PFSK-1 (cell line): ENCODE data around the gene SSNA1.

Experiments
- FOXP2 ChIP-seq: optimal IDR thresholded peaks from 2 replicates; pipeline ENCODE3; 2011; ENCODE audit warnings: borderline replicate concordance, control low read depth, inconsistent platforms; ENCODE audit not compliant: insufficient read depth; ENCODE audit errors: extremely low read length, extremely low read depth
- POLR2AphosphoS5 ChIP-seq: IDR thresholded peaks from 2 replicates; pipeline ENCODE4 v1.6.1; 2012; ENCODE audit warnings: low read depth, mild to moderate bottlenecking, control low read depth, low read length, moderate library complexity
- SIN3A ChIP-seq: IDR thresholded peaks from 2 replicates; pipeline ENCODE4 v1.6.1; 2012; ENCODE audit warnings: mild to moderate bottlenecking, low read length, moderate library complexity, borderline replicate concordance; ENCODE audit not compliant: insufficient read depth
- TAF1 ChIP-seq: IDR thresholded peaks from 2 replicates; pipeline ENCODE4 v1.6.1; 2012; ENCODE audit warnings: low read length, control low read depth, borderline replicate concordance; ENCODE audit not compliant: insufficient read depth
- TF ChIP-seq, protein P1 (sequence below), 2 experiments: IDR thresholded peaks; 2 replicates each; pipeline versions ENCODE4 v1.6.1 to v1.8.0; 2011 to 2012; ENCODE audit warnings: low read depth in 2 of 2, low read length in 2 of 2, control low read depth in 1 of 2, inconsistent platforms in 1 of 2, mild to moderate bottlenecking in 1 of 2, moderate library complexity in 1 of 2; ENCODE audit not compliant: insufficient read depth in 1 of 2

SSNA1 gene

DNA sequence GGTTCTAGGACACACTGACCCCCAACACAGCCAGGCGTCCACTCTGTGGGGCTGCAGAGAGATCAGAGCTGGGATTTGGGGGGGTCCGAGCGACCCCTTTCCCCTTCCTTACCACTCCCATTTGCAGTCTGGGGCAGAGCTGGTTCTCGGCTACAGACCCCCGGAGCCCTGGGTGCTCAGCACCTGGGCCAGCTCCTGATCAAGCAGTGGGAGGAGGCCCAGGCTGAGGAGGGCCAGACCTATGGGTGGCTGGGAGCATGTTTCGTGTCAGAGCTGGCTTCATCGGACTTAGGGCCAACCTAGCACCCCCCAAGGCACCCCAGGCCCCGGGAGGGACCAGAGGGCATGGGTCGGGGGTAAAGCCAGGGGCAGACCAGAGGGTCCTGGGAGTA, 42.0 kb upstream of the SSNA1 start:
- TF ChIP-seq, protein P1, sequence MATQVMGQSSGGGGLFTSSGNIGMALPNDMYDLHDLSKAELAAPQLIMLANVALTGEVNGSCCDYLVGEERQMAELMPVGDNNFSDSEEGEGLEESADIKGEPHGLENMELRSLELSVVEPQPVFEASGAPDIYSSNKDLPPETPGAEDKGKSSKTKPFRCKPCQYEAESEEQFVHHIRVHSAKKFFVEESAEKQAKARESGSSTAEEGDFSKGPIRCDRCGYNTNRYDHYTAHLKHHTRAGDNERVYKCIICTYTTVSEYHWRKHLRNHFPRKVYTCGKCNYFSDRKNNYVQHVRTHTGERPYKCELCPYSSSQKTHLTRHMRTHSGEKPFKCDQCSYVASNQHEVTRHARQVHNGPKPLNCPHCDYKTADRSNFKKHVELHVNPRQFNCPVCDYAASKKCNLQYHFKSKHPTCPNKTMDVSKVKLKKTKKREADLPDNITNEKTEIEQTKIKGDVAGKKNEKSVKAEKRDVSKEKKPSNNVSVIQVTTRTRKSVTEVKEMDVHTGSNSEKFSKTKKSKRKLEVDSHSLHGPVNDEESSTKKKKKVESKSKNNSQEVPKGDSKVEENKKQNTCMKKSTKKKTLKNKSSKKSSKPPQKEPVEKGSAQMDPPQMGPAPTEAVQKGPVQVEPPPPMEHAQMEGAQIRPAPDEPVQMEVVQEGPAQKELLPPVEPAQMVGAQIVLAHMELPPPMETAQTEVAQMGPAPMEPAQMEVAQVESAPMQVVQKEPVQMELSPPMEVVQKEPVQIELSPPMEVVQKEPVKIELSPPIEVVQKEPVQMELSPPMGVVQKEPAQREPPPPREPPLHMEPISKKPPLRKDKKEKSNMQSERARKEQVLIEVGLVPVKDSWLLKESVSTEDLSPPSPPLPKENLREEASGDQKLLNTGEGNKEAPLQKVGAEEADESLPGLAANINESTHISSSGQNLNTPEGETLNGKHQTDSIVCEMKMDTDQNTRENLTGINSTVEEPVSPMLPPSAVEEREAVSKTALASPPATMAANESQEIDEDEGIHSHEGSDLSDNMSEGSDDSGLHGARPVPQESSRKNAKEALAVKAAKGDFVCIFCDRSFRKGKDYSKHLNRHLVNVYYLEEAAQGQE (IDR thresholded peaks at IDR 0.05; ENCODE audit: insufficient read depth in 1 of 2, low read depth in 2 of 2, low read length in 2 of 2), result peak; percentile 53 to 85; a peak in 3 of 4 replicates
- no peak for TF ChIP-seq TAF1

DNA sequence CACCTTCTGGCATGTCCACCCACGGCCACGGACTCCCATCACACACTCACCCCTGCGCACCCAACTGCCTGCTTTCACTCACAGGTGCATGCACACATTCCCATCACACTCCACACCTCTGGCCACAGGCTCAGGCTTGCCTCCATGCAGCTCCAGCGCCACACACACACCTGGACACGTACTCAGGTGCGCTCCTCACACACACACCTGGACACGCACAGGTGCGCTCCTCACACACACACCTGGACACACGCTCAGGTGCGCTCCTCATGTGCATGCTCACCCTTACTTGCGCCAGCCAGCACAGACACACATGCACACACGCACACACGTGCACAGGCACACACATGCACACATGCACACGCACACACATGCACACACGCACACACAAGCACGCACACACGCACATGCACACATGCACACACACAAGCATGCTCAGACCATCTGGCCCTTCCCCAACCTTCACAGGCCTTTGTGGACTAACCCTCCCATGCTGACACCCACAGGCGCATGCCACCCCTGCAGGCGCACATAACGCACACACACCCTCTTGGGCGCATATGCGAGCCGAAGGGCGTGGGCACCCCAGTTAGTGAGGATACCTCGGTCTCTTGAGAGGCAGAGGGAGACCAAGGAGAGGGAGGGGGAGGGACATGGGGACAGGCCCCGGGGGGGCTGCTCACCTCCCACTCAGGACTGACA, 41.2 kb upstream of the SSNA1 start:
- TF ChIP-seq SIN3A (no peak), TAF1 (no peak), POLR2AphosphoS5 (no peak), FOXP2 (no peak)
- TF ChIP-seq, protein P1 (IDR thresholded peaks at IDR 0.05; ENCODE audit: insufficient read depth in 1 of 2, low read depth in 2 of 2, low read length in 2 of 2), result no peak

DNA sequence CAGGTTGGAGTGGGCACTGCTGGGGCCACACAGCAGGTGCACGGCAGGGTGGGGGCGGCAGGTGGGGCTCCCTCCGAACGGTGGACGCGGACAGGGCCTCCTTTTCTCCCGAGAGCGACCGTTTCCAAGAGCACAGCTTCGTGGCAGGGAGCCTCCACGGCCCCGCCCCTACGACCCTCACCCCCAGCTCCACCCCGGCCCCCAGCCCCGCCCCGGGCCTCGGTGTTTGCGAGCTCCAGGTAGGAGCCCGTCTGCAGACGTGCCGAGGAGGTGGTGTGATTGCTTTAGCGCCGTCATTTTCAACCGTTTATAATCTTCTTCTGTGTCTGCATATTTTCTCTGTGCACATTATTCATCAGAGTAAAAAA, 40.7 kb upstream of the SSNA1 start:
- no peak for TF ChIP-seq SIN3A
- TF ChIP-seq TAF1, result no peak
- TF ChIP-seq, protein P1 (IDR thresholded peaks at IDR 0.05; ENCODE audit: insufficient read depth in 1 of 2, low read depth in 2 of 2, low read length in 2 of 2), result no peak
- TF ChIP-seq FOXP2, result no peak
- TF ChIP-seq POLR2AphosphoS5, result no peak

DNA sequence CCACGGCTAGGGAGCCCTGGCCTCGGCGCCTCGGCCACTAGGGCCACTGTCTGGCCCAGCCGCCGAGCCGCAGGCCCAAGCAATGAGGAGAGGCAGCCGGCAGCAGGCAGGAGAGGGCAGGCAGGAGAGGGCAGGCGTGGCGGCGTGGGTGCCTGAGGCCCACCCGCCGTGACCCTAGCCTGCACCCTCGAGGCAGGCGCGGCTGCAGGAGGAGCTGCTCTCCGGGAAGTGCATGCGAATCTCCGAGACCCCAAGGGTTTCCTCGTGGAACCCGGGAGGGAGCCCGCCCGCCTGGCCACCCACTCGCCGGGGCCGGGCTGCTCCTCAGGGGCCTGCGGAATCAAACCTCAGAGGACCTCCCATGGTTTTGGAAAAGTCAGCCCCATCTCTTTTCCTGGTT, 40.2 kb upstream of the SSNA1 start:
- TF ChIP-seq, protein P1 (IDR thresholded peaks at IDR 0.05; ENCODE audit: insufficient read depth in 1 of 2, low read depth in 2 of 2, low read length in 2 of 2), result no peak
- TF ChIP-seq FOXP2, result no peak
- TF ChIP-seq POLR2AphosphoS5, result no peak
- no peak for TF ChIP-seq SIN3A
- TF ChIP-seq TAF1, result no peak

DNA sequence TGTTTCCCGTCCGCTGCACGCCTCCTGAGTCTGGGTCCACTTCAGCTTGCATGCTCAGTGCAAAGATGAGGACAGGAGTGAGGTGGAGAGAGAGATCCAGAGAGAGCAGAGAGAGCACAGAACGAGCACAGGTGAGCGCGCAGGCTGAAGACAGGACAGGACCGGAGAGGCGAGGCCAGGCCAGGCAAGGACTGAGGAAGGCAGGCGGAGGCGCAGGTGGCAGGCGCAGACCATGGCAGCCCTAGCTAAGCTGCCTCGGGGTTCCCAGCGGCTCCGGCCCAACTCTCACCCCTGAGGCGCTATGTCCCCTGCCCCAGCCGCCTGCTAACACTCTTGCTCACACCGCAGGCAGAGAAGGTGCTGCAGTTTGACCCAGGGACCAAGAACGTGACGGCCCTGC, 39.8 kb upstream of the SSNA1 start:
- TF ChIP-seq, protein P1 (IDR thresholded peaks at IDR 0.05; ENCODE audit: insufficient read depth in 1 of 2, low read depth in 2 of 2, low read length in 2 of 2), result no peak
